Dermis microvascular lymphatic vessel endothelial cell (primary cell): ENCODE measurements around the gene ZFC3H1. TPM values are rescaled to one million over a fixed set of nuclear protein-coding genes. Genes with fewer than 3 reads are reported as not detected.
"Not testable (repeated sequence)": the region's sequence is repeated elsewhere in the genome, so short reads cannot be mapped to it uniquely, and the experiment has no call there.

Experiments used
- DNase-seq, 2 donors: peaks; one replicate each; pipeline versions ENCODE4 v3.0.0 to v3.0.0-alpha.2; 2010; ENCODE audit warnings: low read depth in 2 of 2
- total RNA-seq: library from RNA; depleted of rRNA; stranded (reverse); fragments of >200 nt; gene quantifications from 2 replicates; pipeline ENCODE4 v1.2.1, GENCODE V29; 2014

Gene ZFC3H1, protein sequence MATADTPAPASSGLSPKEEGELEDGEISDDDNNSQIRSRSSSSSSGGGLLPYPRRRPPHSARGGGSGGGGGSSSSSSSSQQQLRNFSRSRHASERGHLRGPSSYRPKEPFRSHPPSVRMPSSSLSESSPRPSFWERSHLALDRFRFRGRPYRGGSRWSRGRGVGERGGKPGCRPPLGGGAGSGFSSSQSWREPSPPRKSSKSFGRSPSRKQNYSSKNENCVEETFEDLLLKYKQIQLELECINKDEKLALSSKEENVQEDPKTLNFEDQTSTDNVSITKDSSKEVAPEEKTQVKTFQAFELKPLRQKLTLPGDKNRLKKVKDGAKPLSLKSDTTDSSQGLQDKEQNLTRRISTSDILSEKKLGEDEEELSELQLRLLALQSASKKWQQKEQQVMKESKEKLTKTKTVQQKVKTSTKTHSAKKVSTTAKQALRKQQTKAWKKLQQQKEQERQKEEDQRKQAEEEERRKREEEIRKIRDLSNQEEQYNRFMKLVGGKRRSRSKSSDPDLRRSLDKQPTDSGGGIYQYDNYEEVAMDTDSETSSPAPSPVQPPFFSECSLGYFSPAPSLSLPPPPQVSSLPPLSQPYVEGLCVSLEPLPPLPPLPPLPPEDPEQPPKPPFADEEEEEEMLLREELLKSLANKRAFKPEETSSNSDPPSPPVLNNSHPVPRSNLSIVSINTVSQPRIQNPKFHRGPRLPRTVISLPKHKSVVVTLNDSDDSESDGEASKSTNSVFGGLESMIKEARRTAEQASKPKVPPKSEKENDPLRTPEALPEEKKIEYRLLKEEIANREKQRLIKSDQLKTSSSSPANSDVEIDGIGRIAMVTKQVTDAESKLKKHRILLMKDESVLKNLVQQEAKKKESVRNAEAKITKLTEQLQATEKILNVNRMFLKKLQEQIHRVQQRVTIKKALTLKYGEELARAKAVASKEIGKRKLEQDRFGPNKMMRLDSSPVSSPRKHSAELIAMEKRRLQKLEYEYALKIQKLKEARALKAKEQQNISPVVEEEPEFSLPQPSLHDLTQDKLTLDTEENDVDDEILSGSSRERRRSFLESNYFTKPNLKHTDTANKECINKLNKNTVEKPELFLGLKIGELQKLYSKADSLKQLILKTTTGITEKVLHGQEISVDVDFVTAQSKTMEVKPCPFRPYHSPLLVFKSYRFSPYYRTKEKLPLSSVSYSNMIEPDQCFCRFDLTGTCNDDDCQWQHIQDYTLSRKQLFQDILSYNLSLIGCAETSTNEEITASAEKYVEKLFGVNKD (N-terminal part only)
- 11.4 and 16.8 TPM in 2 replicates for total RNA-seq

DNA sequence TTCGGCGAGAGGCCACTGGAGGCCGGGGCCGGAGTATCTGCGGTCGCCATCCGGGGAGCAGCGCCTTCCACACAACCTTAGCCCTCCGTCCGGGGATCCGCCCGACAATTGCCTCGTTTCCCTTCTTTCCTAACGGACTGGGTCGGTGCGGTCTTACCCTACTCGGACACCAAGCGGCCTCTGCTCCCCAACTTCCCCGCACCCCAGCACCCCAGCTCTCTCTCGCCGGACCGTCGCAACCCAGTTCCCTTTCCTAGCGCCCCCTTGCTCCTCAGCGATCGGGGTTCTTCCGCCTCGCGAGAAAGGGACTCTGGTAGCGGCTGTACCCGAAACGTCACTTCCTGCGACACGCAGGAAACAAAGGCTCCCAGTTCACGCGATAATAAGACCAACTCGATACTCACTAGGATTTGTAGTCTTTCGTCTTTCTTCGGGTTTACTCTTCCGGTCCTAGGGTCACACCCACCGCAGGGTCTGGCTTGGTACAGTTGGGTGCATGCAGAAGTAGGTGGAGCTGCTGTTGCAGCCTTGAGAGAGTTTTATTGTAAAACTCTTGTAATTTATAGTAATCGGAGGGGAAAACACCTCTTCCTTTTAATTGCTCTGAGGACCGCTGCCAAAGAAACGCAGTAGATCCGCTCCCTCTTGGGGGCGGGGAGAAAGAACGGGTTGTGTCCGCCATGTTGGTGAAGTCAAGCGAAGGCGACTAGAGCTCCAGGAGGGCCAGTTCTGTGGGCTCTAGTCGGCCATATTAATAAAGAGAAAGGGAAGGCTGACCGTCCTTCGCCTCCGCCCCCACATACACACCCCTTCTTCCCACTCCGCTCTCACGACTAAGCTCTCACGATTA, at the start of gene ZFC3H1, which contains the start of gene THAP2:
Gene ZFC3H1 (minus strand): TSS at position 288 of the 850 bp plus-strand sequence. CDS start 238 bp downstream, at position 50.
Gene THAP2 (plus strand): TSS at position 741 of the 850 bp plus-strand sequence. CDS start 209 bp downstream, outside the sequence.
- DNase-seq: peak; percentile 99

DNA sequence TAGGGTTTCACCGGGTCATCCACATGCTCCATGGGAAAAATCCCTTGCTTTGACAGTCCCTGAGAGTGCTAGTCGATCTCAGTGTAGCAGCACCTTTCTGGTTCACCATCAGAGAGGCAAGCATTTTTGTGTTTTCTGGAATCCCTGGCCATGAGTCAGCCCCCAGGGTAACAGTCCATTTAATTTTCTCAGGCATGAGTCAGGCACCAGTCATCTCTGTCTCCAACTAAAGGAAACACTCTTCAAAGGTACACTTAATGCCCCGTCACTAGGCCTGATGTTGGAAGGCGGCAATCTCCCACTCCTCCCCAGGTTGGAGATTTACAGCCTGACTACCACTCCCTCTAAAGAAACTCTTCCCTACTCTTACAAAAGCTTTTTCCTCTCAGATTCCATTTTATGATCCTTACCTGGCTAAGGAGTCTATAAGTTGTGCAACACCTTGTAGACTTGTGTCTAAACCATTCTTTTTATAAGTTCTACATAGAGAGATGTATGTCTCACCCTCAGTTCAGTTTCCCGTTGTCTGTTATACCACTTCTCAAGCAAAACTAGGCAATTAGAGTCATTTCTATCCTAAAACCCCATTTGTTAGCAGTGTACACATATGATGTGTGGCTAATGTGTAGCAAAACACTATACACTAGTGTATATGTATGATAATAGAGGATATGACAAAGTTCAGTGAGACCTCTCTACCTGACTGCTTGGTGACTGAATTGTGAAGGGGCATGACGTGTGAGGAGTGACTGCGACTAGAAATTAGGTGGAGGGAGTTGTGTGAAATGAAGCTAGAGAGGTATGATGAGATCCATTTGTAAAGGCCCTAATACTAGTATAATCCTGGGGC, 46.9 kb upstream of the ZFC3H1 start:
- peak in 1 of 2 donors; percentile 50 for DNase-seq

DNA sequence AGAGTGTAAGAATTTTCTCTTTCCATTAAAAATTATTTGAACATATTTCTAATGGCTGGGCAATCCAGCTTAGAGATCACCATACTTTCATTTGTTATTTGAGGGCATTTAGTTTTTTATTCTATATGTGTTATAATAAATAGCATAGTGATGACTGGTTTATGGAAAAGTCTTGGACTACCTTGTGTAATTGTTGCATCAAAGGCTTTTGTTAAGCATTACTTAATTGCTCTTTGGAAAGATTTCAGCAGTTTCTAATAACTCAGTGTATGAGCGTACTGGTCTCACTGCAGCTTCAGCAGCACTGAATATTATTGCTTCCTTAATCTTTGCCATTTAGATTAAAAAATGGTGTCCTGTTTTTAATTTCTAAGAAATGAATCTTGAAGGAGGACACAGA, 45.0 kb upstream of the ZFC3H1 start:
- no peak for DNase-seq

DNA sequence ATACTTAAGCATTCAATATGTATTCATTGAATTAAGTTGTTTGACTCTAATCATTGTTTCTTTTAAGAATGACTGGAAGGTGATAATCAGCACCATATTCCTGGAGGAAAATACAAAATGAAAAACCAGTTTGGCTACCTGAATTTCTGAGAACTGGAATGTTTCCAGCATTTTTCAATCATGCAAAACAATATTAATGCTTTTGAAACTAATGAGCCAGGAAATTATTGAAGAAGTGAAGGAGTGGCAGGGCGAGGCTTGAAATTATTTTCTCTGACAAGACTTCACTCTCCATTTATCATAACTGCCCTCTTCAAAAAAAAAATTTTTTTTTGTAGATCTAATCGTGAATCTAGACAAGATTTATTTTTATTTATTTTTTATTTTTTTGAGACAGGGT, 41.3 kb upstream of the ZFC3H1 start:
- DNase-seq: no peak

DNA sequence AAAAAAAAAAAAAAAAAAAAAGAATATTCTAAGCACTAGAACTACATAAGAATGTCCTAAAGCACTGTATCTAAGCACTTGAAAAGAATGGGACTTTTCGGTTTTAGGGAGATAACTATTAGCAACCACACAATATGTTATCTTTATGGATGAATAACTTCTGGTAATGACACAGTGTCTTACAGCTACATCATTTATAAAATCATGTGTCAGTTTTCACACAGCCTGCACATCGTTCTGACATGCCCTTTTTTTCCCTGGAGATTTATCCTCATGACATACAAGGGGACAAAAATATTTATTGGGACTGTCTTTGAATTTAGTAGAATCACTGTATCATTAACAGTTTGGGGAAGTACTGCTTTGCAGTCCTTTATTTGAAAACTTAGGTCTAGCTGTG, 39.6 kb upstream of the ZFC3H1 start:
- no peak for DNase-seq

DNA sequence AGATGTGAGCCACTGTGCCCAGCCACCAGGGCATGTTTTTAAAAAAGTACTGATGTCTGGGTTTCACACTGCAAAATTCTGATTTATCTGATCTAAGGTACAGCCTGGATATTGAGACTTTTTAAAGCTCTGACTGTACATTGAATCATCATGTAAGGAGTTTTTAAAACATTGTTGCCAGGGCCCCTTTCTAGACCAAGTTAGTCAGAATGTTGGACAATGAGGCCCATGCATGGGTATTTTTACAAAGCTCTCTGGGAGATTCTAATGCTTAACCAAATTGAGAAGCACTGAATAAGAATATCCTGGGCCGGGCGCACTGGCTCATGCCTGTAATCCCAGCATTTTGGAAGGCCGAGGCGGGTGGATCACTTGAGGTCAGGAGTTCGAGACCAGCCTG, 38.9 kb upstream of the ZFC3H1 start:
- no peak for DNase-seq

DNA sequence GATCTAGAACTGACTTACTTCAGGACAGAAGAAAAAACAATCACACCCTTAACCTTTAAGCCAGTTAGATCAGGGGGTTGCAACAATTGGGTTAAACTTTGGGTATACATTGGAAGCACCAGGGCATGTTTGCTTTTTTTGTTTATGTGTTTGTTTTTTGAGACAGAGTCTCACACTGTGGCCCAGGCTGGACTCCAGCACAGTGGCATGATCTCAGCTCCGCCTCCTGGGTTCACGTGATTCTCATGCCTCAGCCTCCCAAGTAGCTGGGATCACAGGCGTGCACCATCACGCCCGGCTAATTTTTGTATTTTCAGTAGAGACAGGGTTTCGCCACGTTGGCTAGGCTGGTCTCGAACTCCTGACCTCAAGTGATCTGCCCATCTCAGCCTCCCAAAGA, 38.5 kb upstream of the ZFC3H1 start:
- not testable (repeated sequence) for DNase-seq

DNA sequence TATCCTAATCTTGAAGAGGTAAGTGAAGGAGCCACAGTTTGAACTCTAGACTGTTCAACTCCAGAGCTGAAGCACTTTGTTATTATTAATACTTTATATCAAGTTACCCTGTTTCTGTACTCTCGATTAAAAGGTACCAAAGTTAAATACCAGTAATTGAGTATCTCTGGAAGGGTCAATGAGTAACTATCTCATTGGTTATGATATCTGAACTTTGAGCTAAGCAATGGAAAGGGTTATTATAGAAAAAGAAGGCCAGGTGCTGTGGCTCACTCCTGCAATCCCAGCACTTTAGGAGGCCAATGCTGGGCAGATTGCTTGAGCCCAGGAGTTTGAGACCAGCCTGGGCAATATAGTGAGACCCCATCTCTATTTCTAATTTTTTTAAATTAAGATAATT, 32.1 kb upstream of the ZFC3H1 start:
- no peak for DNase-seq

DNA sequence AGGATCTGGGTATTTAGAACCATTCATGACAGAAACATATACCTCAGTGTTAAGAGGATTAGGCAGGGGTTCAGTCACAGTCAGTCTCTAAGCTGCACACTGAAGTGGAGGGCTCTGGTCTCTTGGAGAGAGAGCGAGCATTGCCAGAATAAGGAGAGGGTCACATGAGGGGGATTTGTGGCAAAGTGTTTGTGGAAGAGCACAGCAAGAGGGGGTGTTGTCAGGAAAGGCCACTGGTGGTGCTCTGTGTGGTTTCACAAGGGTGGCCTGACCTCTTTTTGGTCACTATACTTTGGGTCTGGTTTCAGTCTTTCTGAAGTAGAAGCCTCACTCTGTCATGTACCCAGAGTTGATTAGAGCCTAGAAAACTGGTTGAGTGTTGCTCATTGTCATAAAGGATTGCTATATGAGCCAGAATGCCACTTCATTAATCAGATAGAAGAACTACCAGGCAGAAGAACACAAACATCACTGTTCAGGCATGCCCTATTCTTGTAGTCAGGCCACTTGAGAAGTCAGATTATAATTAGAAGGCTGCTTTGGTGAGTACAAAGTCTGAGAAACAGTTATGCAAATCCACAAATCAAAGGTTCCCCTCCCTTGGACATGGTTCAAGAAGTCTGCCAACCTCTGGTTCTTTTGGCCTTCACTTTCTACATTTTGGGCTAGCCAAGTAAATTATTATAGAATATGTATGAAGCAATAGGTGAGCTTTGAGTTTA, 30.6 kb upstream of the ZFC3H1 start:
- DNase-seq: no peak

DNA sequence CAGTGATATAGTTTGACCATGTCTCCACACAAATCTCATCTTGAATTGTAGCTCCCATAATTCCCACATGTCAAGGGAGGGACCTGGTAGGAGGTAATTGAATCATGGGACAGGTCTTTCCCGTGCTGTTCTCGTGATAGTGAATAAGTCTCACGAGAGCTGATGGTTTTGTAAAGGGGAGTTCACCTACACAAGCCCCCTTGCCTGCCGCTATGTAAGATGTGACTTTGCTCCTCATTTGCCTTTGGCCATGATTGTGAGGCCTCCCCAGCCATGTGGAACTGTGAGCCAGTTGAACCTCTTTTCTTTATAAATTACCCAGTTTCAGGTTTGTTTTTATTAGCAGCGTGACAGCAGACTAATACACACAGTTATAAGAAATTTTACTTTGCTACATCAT, 30.0 kb upstream of the ZFC3H1 start:
- not testable (repeated sequence) for DNase-seq

DNA sequence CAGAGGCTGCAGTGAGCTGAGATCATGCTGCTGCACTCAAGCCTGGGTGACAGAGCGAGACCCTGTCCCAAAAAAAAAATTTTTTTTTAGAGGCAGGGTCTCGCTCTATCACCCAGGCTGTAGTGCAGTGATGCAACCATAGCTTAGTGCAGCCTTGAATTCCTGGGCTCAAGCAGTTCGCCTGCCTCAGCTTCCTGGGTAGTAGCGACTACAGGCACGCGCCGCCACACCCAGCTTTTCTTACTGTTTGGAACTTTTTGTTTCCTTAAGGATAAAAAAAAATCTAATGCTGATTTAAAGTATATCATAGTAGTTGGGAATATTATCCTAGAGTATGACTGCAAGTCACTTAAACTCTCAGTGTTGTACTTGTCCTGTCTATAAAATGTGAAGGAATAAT, 29.5 kb upstream of the ZFC3H1 start:
- no peak for DNase-seq

DNA sequence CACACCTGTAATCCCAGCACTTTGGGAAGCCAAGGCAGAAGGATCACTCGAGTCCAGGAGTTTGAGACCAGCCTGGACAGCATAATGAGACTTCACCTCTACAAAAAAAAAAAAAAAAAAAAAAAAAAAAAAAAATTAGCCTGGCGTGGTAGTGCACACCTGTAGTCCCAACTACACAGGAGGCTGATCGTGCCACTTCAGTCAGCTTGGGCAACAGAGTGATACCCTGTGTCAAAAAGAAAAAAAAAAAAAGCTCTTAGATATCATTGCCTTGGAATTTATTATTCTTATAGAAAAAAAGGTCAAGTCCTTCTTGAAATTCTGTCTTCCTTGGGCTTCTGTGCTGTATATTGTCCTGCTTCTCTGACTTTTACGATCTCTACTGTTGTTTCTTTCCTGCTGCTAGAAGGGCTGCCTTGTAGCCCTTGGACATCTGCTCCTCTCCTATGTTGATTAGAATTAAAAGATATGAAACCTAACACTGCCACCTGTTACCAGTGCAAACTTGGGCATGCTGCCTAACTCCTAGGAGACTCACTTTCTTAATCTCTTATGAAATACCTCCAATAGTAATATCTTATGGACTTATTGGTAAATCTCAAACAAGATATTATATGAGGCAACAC, 28.0 kb upstream of the ZFC3H1 start:
- DNase-seq: no peak

DNA sequence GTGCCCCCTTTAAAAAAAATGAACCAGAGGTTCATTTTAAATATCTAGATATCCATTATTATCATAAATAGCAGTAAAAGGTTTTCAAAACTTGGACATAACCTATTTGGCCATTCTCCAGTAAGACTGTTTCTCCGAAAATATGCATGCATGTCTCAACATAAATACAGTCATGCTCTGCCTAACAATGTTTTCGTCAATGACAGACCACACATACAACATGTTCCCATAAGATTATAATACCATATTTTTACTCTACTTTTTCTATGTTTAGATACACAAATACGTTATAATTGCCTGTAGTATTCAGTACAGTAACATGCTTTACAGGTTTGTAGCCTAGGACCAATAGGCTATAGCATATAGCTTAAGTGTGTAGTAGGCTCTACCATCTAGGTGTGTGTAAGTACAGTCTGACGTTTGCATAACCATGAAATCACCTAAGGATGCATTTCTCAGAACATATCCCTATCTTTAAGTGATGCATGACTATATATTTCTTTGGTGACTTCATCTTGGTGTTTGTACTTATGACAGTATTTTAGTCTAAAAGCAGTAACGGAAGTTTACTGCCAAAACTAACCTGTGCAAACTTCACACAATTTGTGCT, 25.4 kb upstream of the ZFC3H1 start:
- DNase-seq: no peak

DNA sequence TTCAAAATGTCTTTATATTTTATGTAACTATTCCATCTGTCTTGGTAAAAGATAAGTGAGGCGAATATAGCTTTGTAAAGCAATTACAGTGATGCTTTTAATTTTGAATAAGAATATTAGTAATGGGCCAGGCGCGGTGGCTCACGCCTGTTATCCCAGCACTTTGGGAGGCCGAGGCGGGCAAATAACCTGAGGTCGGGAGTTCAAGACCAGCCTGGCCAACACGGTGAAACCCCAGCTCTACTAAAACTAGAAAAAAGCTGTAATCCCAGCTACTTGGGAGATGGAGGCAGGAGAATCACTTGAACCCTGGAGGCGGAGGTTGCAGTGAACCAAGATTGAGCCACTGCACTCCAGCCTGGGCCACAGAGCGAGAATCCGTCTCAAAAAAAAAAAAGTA, 23.5 kb upstream of the ZFC3H1 start:
- DNase-seq: not testable (repeated sequence)

DNA sequence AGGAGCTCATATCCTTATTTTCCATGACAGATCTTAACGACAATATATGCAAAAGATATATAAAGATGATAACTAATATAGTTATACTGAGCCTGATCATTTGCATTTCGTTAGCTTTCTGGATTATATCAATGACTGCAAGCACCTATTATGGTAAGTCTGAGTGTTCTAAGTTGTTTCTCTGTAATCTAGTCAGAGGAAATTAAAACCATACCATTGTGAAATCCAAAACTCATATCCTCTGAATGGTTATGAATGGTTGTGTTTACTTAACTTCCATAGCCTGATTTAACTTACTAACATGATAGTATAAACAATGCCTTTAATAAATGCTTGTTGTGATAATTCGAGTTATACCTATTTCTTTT, 23.0 kb upstream of the ZFC3H1 start:
- no peak for DNase-seq

DNA sequence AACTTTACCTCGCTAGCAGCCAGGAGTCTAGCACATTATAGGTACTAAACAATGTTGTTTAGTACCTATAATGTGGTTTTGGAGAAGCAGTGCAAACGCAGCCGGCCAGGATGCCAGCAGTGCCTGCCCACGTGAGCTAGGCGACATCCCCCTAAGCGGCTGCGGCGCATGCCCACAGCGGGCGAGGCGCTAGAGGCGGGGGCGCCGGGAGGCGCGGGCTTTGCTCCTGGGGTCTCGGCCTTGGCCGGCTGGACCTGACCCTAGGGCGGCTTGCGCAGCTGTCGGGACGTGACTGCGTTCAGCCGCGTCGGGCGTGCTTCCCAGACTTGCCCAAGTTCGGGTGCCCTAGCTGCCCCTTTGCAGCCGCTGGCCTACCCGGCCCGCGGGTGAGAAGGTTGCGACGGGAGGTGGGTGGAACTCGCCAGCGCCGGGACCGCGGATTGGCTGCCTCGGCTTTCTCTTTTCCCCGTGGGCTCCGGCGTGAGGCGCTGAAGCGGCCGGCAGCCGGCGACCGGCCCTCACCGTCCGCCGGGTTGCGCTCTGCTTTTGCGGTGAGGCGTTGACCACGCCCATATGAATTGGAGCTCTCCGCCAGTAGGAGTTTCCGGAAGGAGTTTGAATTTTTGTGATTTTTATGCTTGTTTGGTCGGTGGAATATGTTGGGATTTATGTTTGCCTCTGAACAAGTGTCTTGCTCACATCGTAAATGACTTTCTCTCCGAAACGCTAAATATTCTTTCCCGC, 22.4 kb upstream of the ZFC3H1 start, which contains the start of gene TMEM19:
Gene TMEM19 (plus strand): TSS at position 169 of the 744 bp plus-strand sequence. CDS start 599 bp downstream, outside the sequence.
- DNase-seq: peak; percentile 75 to 91

DNA sequence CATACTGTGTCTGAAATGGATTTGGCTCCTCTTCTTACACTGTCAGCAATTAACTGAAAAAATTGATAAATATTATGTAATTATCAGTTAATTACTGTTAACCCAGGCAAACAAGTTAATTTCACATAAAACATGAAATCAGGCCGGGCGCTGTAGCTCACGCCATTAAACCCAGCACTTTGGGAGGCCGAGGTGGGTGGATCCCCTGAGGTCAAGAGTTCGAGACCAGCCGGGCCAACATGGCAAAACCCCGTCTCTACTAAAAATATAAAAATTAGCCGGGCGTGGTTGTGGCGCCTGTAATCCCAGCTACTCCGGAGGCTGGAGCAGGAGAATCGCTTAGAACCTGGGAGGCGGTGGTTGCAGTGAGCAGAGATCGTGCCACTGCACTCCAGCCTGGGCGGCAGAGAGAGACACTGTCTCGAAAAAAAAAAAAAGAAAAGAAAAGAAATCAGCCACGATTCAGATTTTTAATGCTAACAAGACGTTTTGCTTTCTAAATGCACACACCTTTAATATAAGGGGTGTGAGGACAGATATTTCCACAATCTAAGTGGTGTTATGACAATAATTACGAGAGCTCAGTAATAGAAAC, 21.8 kb upstream of the ZFC3H1 start:
- DNase-seq: no peak
